Germinal center (tissue), 1 donor: ENCODE measurements around the gene INSM1.

Experiments
- DNase-seq: peaks from one replicate; pipeline ENCODE4 v3.0.0; 2012; ENCODE audit warnings: mixed read lengths, low spot score

Gene INSM1

DNA sequence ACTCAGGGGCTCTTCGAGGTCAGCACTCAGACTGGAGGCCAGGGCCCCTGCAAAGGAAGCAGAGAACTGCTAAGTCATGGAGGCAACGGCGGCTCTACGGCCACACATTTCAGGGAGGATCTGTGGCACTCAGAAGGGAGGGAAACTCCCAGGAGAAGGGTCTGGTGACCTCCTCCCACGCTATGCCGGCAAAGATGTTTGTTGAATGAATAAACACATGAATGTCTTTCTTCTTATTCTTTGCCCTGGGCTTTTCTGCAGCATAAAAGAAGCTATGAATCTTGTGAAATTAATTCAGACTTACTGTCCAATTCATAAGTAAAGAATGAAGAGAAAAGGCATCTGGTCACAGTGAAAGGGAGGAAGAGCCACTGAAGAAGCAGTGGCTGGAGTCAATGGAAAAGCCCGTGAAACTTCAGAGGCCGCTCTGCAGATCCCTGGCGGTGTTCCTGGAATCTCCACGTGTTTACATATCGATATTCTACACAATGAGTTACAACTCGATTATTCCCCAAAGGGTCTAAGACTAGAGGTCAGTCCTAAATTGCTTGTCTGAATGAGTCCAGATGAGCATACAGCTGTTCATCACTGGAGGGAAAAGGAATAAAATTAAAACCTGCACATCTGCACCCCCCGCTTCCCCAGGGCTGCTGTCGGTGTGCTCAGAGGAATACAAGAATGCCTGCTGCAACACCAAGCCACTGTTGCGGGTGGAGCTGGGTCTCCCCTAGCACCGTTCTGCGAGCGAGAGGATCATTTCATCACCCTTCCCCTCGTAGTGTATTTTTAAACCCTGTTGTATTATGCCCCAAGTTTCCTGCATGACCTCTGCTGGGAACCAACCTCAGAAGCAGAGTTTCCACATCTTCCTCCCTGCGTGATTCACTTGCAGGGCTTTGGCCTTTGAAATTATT, 25.6 kb downstream of the INSM1 start:
- DNase-seq, result no peak

DNA sequence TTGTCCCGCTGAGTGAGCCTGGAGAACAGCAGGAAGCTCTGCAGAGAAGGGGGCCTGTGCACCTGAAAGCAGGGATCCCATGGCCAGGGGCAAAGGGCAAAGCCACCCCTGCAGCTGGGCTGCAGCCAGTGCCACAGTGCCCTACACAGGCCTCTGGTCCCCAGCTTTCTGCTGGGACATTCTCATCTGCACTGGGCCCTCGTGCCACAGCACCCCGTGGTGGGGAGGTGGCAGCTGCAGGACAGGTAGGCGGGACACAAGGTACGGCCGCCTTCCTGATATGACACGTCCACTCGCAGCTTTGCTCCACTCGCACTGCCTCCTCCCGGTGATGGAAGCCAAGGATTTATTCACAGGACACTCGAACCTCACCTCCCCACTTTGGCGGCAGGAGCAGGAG, 27.2 kb downstream of the INSM1 start:
- no peak for DNase-seq

- DNase-seq, result no peak
Measured at GRCh38 chr20:20395903-20396568, 28.1 kb downstream of the INSM1 start.

- no peak for DNase-seq
Measured at GRCh38 chr20:20396794-20397193, 28.9 kb downstream of the INSM1 start.

- DNase-seq, result no peak
Measured at GRCh38 chr20:20398123-20398522, 30.2 kb downstream of the INSM1 start.

DNA sequence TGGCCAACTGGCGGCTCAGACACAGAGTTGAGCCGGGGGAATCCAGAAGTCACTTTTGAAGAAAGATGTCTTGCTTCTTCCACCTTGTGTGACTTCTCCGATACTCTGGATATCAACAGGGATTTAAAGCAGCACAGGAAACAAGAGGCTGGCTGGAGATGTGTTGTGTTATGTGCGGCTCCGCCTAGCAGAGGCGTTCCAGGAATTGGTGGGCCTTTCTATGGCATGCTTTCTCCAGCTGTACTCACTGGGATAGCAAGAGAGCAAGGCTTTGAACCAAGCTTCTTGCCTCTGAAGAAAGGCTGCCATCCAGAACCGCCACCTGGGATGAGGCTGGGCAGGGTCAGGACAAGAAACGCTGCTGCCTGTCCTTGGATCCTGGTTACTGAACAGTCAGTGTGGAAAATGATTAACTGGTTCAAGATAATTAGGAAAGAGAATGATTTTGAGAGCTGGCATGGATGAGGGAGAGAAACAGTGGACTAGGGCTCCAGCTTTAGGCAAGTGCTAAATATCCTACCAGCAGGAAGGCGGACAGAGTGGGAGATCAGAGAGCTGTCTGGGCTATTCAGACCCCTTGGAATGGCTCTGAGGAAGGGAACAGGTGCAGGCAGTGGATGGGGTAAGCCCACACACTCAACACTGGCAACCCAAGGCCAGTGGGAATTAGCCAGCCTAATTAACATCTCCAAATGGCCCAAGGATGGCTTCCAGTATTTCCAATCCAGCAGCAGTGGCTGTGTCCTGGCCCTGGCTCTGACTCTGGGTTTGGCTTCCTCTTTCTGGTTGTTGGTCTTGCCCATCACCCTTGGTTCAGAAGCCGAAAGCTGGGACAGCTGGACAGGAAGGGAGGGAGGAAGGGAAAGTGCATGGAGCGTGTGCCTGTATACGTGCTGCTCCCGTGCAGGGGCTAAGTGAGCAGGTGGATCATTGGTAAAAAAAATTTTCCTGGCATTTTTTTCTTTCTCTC, 31.9 kb downstream of the INSM1 start:
- DNase-seq, result no peak

- no peak for DNase-seq
Measured at GRCh38 chr20:20401991-20402390, 34.1 kb downstream of the INSM1 start.

DNA sequence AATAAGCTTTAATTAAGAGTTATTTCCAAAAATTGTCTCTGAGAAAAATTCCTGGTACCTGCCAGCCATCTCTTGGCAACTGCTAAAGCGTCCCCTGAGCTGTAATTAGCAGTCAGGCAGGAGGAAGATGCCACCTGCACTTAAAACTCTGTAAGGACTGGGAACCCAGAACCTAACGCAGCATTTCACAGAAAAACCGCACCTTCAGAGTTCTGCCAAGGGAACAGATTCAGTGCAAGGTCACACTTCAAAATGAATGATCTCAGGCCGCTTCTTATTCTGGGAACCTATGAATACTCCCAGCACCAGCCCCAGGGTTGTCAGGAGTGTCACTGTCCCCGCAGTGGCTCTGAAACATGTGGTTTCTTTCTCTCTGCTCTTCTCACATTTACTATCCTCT, 36.7 kb downstream of the INSM1 start:
- no peak for DNase-seq

GRCh38 chr20:20405623-20406022, 37.7 kb downstream of the INSM1 start:
- no peak for DNase-seq

- DNase-seq, result no peak
Measured at GRCh38 chr20:20406306-20406705, 38.4 kb downstream of the INSM1 start.

- DNase-seq, result no peak
Measured at GRCh38 chr20:20407891-20408805, 40.2 kb downstream of the INSM1 start.

DNA sequence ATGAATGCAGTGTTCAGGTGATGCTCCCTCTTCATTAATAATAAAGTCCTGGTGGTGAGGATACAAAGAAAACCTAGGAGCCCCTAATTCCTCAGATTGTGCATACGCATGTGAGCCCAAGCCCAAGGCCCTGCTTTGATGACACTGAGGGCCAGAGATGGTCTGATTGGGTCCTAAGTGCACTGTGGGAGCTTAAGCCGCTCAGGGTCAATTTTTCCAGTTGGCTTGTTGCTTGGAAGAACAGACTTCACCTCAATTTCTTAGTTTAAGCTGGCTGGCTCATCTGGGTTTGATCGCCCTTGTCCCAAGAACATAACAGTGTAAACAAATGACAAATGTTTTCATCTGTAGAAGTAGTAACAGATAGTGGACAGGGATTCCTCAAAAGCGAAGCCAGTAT, 41.4 kb downstream of the INSM1 start:
- DNase-seq, result no peak

- no peak for DNase-seq
Measured at GRCh38 chr20:20410678-20411077, 42.8 kb downstream of the INSM1 start.

DNA sequence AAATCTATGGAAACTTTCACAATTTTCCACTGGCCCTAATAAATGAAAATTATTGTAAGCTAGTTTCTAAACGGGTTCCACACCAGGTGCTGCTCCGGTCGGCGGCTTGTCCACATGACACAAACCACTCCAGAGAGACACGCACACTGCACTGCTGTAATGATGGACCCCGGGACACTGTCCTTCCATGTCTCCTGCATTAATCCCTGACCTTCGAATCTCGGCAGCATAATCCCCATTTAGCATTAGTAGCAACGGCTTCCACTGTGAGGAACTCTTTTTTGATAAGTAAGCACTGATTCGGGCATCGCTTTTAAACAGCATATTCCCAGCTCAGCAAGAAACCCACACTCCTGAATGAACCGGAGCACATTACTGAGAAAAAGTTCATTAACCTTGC, 43.5 kb downstream of the INSM1 start:
- DNase-seq, result no peak

DNA sequence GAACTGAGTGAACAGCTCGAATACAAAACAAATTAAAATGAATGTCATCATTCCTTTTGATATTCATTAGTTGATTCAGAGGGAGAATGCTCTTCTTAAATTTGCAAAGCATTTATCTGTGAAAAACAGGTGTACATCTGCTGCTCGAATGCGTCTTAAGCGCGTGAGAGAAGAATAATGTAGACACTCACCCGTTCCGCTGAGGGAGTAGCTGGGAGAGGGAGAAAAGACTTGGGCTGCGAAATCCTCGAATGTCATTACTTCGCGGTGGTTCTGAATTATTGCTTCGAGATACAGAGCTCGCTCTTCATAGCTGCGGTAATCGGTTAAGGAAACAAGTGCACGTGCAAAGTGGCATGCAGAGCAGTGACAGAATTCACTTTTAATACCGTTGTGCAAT, 43.9 kb downstream of the INSM1 start:
- no peak for DNase-seq

DNA sequence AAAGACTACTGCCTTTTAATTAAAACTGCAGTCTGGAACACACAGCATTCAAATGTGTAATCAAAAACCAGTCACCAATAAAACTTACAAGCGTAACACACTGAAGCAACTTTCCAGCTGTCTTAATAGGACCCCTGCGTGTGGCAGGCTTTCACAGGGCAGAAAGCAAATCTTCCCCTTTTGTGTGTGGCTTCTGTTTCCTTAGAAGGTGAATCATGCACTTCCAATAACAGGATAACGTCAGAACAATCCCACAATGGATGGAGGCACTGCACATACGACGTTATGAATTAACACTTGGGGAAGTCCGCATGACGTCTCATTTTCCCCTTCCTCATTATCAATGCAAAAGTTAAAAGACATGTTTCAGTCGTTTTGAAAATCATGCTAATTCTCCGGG, 44.8 kb downstream of the INSM1 start:
- DNase-seq, result no peak

DNA sequence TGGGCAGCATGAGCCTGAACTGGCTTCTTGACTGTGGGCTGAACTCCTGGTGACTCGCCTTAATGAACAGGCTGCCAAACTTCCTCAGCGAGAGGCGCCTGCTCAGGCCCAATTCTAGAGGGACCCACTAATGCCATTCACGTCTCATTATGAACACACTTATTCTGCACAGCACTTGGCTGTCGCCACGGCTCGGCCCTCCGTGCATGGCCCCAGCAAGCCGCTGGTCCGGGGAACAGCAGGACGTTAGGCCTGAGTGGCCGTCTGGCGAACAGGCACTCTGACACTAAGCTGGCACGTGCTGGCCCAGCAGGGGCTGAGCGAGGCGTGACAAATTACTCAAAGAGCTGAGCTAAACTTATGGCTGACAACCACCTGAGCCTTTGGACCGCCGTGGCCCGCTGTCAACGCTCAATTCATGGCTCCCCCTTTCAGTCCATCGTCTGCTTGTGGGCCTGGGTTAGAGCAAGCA, 45.9 kb downstream of the INSM1 start:
- DNase-seq, result no peak

GRCh38 chr20:20414640-20415220, 46.8 kb downstream of the INSM1 start:
- no peak for DNase-seq

GRCh38 chr20:20415321-20415720, 47.4 kb downstream of the INSM1 start:
- DNase-seq, result no peak

DNA sequence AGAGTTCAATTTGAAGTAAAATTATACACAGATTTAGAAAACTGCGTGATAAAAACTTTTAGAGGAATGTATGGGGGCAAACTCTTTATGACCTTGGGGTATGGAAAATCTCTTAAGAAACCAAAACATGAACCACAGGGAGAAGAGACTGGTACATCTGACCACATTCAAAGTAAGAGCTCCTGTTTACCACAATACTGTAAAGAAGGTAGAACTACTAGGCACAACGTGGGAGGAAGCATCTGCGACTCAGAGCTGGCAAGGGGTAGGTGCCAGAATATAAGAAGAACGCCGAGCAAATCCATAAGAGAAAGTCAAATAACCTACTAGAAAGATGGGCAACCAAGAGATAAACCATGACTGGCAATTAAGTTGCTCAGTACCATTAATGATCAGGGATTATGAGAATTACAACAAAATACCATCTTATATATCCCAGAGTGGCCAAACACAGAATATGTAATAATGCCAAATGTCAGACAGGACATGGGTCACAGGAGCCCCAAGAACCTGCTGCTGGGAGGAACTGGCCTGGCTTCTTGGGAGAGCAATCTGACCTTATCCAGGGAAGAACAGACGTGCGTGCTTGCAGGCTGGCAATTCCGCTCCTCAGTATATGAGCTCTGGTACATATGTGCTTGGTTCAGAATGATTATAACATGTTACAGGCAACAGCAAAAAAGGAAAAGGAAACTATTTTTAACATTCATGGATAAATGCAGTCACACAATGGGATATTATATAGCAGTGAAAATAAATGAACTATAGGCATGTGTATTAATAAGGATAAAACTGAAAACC, 50.2 kb downstream of the INSM1 start:
- DNase-seq, result no peak
